Measurements from ENCODE around the gene OSBPL8. TPM values are rescaled to one million over a fixed set of nuclear protein-coding genes. Genes with fewer than 3 reads are reported as not detected.

Gene OSBPL8
- total RNA-seq, 2 experiments from 2014 or later = 154 to 160 TPM

GRCh38 chr12:76318773-76319594 lies 240.6 kb downstream of the OSBPL8 start:
- Histone ChIP-seq H3K27me3 (ENCODE audit: control insufficient read depth in 1 of 2, insufficient read depth in 2 of 2, low read length in 2 of 2) (peaks cover 0 to 6% of the 10 kb centered on the region in 2 experiments), H3K27ac (ENCODE audit: low read depth in 1 of 2, low read length in 2 of 2) (no peak overlapping the region), H3K36me3 (ENCODE audit: insufficient read depth, low read length) (no peaks in the 10 kb centered on the region), H3K4me3 (ENCODE audit: low read length) (no peak overlapping the region), H3K4me1 (ENCODE audit: insufficient read depth, low read length) (no peaks in the 10 kb centered on the region), H3K9me3 (ENCODE audit: control insufficient read depth in 1 of 2, insufficient read depth in 1 of 2, low read length in 2 of 2) (no peaks in the 10 kb centered on the region)
- intact Hi-C loops (cut with DNase I, micrococcal nuclease) = no loop called here
- TF ChIP-seq CTCF (IDR thresholded peaks at IDR 0.05) = no peak
- no peak for DNase-seq
- H3K4me3 Mint-ChIP-seq = no peak overlapping the region
- H3K27me3 Mint-ChIP-seq = peaks cover 31% of the 10 kb centered on the region
- no peak overlapping the region for H3K27ac Mint-ChIP-seq
- ChIA-PET POLR2A (no interaction called here), CTCF (no interaction called here)
- no peak for ATAC-seq (ENCODE audit: poor library complexity)
- no peaks in the 10 kb centered on the region for H3K9me3 Mint-ChIP-seq
- no peaks in the 10 kb centered on the region for H3K4me1 Mint-ChIP-seq (ENCODE audit: low read depth)
- H3K36me3 Mint-ChIP-seq (ENCODE audit: low read depth) = no peaks in the 10 kb centered on the region

GRCh38 chr12:76317976-76318375 lies 241.6 kb downstream of the OSBPL8 start:
- intact Hi-C loops (cut with DNase I, micrococcal nuclease) = no loop called here
- no peaks in the 10 kb centered on the region for H3K36me3 ChIP-seq (ENCODE audit: insufficient read depth, low read length)
- Mint-ChIP-seq H3K27ac (no peak overlapping the region), H3K4me3 (no peak overlapping the region), H3K4me1 (ENCODE audit: low read depth) (no peaks in the 10 kb centered on the region), H3K36me3 (ENCODE audit: low read depth) (no peaks in the 10 kb centered on the region), H3K9me3 (no peaks in the 10 kb centered on the region), H3K27me3 (peaks cover 31% of the 10 kb centered on the region)
- H3K4me1 ChIP-seq (ENCODE audit: insufficient read depth, low read length) = no peaks in the 10 kb centered on the region
- no peak overlapping the region for H3K27ac ChIP-seq (ENCODE audit: low read depth in 1 of 2, low read length in 2 of 2)
- no peaks in the 10 kb centered on the region for H3K9me3 ChIP-seq (ENCODE audit: control insufficient read depth in 1 of 2, insufficient read depth in 1 of 2, low read length in 2 of 2)
- ChIA-PET CTCF (no interaction called here), POLR2A (no interaction called here)
- DNase-seq = no peak
- ATAC-seq (ENCODE audit: poor library complexity) = no peak
- no peak overlapping the region for H3K4me3 ChIP-seq (ENCODE audit: low read length)
- TF ChIP-seq CTCF (IDR thresholded peaks at IDR 0.05) = no peak
- peaks cover 2 to 6% of the 10 kb centered on the region in 2 experiments for H3K27me3 ChIP-seq (ENCODE audit: control insufficient read depth in 1 of 2, insufficient read depth in 2 of 2, low read length in 2 of 2)

- Mint-ChIP-seq H3K27me3 (peaks cover 40% of the 10 kb centered on the region), H3K36me3 (ENCODE audit: low read depth) (no peaks in the 10 kb centered on the region), H3K4me3 (no peak overlapping the region), H3K4me1 (ENCODE audit: low read depth) (no peaks in the 10 kb centered on the region), H3K9me3 (no peaks in the 10 kb centered on the region), H3K27ac (no peak overlapping the region)
- ChIA-PET POLR2A (no interaction called here), CTCF (no interaction called here)
- H3K4me1 ChIP-seq (ENCODE audit: insufficient read depth, low read length) = no peaks in the 10 kb centered on the region
- TF ChIP-seq CTCF (IDR thresholded peaks at IDR 0.05) = no peak
- intact Hi-C loops (cut with DNase I, micrococcal nuclease) = no loop called here
- DNase-seq = no peak
- H3K36me3 ChIP-seq (ENCODE audit: insufficient read depth, low read length) = no peaks in the 10 kb centered on the region
- H3K27ac ChIP-seq (ENCODE audit: low read depth in 1 of 2, low read length in 2 of 2) = no peak overlapping the region
- H3K27me3 ChIP-seq (ENCODE audit: control insufficient read depth in 1 of 2, insufficient read depth in 2 of 2, low read length in 2 of 2) = peaks cover 2 to 12% of the 10 kb centered on the region in 2 experiments
- no peaks in the 10 kb centered on the region for H3K9me3 ChIP-seq (ENCODE audit: control insufficient read depth in 1 of 2, insufficient read depth in 1 of 2, low read length in 2 of 2)
- no peak overlapping the region for H3K4me3 ChIP-seq (ENCODE audit: low read length)
- ATAC-seq (ENCODE audit: poor library complexity) = no peak
These were observed 243.1 kb downstream of the OSBPL8 start for GRCh38 chr12:76316468-76316867.

Measured in CD4-positive, alpha-beta T cell (primary cell).